Erythroblast (primary cell): ENCODE measurements around the gene MMAB.

Experiments
- GATA1 ChIP-seq: IDR thresholded peaks from 2 replicates; pipeline ENCODE4 v1.6.1; 2011; ENCODE audit warnings: low read depth, mild to moderate bottlenecking, control low read depth, low read length, moderate library complexity
- POLR2A ChIP-seq: IDR thresholded peaks from 2 replicates; pipeline ENCODE4 v1.6.1; 2011; ENCODE audit warnings: mild to moderate bottlenecking, low read length

- TF ChIP-seq POLR2A (no peak), GATA1 (no peak)
Observed at GRCh38 chr12:109590566-109590965, 17.3 kb upstream of the MMAB start.
